Urinary bladder (tissue), 4 donors: Measurements from ENCODE around the gene CMTM2. TPM values are rescaled to one million over a fixed set of nuclear protein-coding genes. Genes with fewer than 3 reads are reported as not detected.

Experiments
- DNase-seq: peaks from one replicate; pipeline ENCODE4 v3.0.0-alpha.2; 2015; ENCODE audit errors: extremely low spot score
- H3K27ac ChIP-seq: one replicate; pipeline ENCODE4 v1.5.1; 2013; ENCODE audit warnings: low read depth, mild to moderate bottlenecking, moderate library complexity
- H3K36me3 ChIP-seq: one replicate; pipeline ENCODE4 v1.6.1; 2013; ENCODE audit warnings: mild to moderate bottlenecking, moderate library complexity; ENCODE audit not compliant: insufficient read depth
- H3K4me1 ChIP-seq: one replicate; pipeline ENCODE4 v1.6.1; 2013; ENCODE audit warnings: mild to moderate bottlenecking, moderate library complexity; ENCODE audit not compliant: insufficient read depth
- H3K4me3 ChIP-seq: one replicate; pipeline ENCODE4 v1.5.1; 2013; ENCODE audit warnings: low read depth, low read length
- WGBS: extraction: QIAGEN DNeasy Blood & Tissue Kit; methylation state at CpG from one replicate; pipeline ENCODE4 v1.1.7; 2013; 5-methylcytosine and 5-hydroxymethylcytosine counted together
- polyA plus RNA-seq: library from polyadenylated mRNA; stranded (reverse); fragments of 200-250 nt; gene quantifications from one replicate; pipeline ENCODE4 v1.2.3, GENCODE V29; 2013
- total RNA-seq: library from RNA; depleted of rRNA; stranded (reverse); fragments of >200 nt; gene quantifications from one replicate; pipeline ENCODE4 v1.2.3, GENCODE V29; 2014
- donor health status: healthy with polysubstance abuse.
- donor health status: healthy.

The CMTM2 gene, protein sequence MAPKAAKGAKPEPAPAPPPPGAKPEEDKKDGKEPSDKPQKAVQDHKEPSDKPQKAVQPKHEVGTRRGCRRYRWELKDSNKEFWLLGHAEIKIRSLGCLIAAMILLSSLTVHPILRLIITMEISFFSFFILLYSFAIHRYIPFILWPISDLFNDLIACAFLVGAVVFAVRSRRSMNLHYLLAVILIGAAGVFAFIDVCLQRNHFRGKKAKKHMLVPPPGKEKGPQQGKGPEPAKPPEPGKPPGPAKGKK
- total RNA-seq (not detected), polyA plus RNA-seq (not detected)

DNA sequence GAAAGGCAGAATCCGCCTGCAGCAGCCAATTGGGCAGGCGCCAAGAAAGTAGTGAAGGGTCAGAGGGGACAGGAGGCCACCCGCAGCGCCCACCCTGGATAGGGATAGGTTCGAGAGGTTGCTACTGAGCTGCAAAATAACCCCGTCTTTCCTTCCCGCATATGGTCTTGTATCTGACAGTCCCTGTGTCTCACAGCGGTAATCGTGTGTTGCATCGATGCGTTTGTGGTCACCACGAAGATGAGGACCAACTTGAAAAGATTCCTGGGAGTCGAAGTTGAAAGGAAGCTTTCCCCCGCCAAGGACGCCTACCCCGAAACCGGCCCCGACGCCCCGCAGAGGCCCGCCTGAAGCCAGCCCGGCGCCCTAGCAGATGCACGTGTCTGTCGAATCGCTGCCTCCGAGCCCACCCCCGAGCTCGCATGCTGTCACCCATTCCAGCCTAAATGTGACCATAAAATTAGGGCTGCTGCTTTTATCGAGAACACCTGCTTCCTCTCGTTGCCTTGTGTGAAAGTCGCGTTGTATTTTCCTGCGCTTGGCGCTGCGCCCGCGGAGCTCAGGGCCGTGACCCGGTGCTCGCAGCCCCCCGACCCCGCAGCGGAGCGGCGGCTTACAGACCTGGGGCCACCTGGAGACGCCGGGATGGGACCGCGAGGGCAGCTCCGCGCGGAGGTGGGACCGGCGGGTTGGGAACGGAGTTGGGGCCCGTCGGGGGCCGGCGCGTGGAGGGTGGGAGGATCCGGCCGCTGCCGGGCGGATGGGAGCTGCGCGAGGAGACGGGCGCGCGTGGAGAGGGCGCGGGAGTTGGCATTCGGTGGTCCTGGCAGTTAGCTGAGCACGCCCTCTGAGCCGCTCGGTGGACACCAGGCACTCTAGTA lies at the start of gene CMTM2:
TSS of gene CMTM2 (plus strand) at position 813 of the 881 bp plus-strand sequence. CDS start 145 bp downstream, outside the sequence.
- no peaks in the 10 kb centered on the region for H3K36me3 ChIP-seq
- peak within 1 kb of the TSS; percentile 19 for H3K4me3 ChIP-seq
- 15% methylated on average over 77 of the region's 77 CpGs for WGBS
- DNase-seq: no peak
- H3K27ac ChIP-seq: no peak within 1 kb of the TSS
- H3K4me1 ChIP-seq: no peaks in the 10 kb centered on the region

DNA sequence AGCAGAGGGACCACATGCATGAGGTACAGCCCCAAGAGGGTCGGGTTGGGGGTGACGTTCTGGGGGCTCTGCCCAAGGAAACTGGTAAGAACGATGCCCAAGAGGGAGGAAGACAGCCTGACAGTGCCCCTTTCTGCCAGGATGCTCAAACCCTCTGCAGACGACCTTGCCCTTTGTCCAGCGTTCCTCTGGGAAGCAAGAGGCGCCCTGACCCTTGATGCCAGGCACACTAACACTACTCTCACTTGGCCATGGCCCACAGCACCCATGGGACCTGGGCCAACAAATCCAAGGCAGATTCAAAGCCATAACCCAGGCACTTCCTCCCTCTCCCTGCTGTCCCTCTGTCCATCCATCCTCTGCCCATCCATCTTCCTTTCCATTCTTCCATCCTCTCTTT lies 49.8 kb upstream of the CMTM2 start:
- DNase-seq: no peak
- 88% methylated on average over 6 of the region's 6 CpGs for WGBS
- H3K36me3 ChIP-seq: peaks cover 2% of the 10 kb centered on the region

GRCh38 chr16:66534376-66534799 lies 44.9 kb upstream of the CMTM2 start:
- Histone ChIP-seq H3K27ac (no peak overlapping the region), H3K36me3 (no peaks in the 10 kb centered on the region), H3K4me3 (no peak overlapping the region), H3K4me1 (no peaks in the 10 kb centered on the region)
- 93% methylated on average over 1 of the region's 1 CpG for WGBS
- no peak for DNase-seq

More for the DNA sequence above, 49.8 kb upstream of the CMTM2 start:
- Histone ChIP-seq H3K4me1 (no peaks in the 10 kb centered on the region), H3K4me3 (no peak overlapping the region), H3K27ac (no peak overlapping the region)

DNA sequence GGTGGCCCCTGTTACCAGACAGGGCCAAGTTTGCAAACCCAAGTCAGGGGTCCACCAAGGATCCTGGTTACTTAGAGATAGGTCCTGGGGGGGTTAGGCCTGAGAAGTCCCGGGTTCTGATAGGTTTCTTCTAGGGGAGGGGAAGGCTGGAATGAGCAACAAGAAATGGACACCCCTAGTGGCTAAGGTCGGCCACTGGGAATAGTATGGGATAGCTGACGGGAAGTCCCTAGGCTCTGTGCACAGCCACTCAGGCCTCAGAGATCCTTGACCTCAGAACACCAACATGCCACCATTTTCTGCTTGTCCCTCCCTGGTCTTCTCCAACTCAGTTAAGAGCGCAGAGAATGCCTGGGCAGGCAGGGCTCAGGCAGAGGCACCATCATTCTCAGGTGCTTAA lies 42.7 kb upstream of the CMTM2 start:
- 90% methylated on average over 4 of the region's 4 CpGs for WGBS
- Histone ChIP-seq H3K27ac (no peak overlapping the region), H3K36me3 (no peaks in the 10 kb centered on the region), H3K4me1 (no peaks in the 10 kb centered on the region), H3K4me3 (no peak overlapping the region)
- no peak for DNase-seq

DNA sequence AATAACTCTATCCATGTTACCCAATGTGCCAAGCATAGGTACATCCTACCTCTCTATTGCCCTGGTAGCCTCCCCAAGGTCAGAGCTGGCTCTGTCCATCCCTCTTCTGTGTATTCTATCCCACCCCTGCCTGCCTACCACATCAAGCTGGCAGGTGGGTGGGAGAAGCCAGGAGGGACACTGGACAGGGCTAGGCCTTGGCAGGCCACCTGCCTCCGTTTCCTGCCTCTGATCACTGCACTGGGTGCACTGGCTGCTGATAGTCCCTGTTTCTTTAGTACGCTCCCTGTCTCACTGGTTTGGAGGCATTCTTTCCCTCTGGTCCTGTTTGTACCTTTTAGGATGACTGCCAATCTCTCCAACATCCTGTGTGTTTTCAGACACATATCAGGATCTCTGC lies 42.0 kb upstream of the CMTM2 start:
- no peak for DNase-seq
- Histone ChIP-seq H3K4me3 (no peak overlapping the region), H3K36me3 (no peaks in the 10 kb centered on the region), H3K27ac (no peak overlapping the region), H3K4me1 (no peaks in the 10 kb centered on the region)
- 97% methylated on average over 2 of the region's 2 CpGs for WGBS

- H3K4me1 ChIP-seq: no peaks in the 10 kb centered on the region
- H3K27ac ChIP-seq: no peak overlapping the region
- H3K36me3 ChIP-seq: no peaks in the 10 kb centered on the region
- 96% methylated on average over 5 of the region's 5 CpGs for WGBS
- DNase-seq: no peak
- no peak overlapping the region for H3K4me3 ChIP-seq
Measured at GRCh38 chr16:66538910-66539309, 40.4 kb upstream of the CMTM2 start.

GRCh38 chr16:66539623-66540469 lies 39.4 kb upstream of the CMTM2 start:
- Histone ChIP-seq H3K4me3 (no peak overlapping the region), H3K36me3 (no peaks in the 10 kb centered on the region), H3K4me1 (no peaks in the 10 kb centered on the region), H3K27ac (no peak overlapping the region)
- 80% methylated on average over 3 of the region's 3 CpGs for WGBS
- no peak for DNase-seq

- Histone ChIP-seq H3K4me1 (no peaks in the 10 kb centered on the region), H3K4me3 (no peak overlapping the region), H3K36me3 (no peaks in the 10 kb centered on the region), H3K27ac (no peak overlapping the region)
- WGBS: 61% methylated on average over 18 of the region's 18 CpGs
- DNase-seq: no peak
Measured at GRCh38 chr16:66541388-66542355, 37.6 kb upstream of the CMTM2 start.

DNA sequence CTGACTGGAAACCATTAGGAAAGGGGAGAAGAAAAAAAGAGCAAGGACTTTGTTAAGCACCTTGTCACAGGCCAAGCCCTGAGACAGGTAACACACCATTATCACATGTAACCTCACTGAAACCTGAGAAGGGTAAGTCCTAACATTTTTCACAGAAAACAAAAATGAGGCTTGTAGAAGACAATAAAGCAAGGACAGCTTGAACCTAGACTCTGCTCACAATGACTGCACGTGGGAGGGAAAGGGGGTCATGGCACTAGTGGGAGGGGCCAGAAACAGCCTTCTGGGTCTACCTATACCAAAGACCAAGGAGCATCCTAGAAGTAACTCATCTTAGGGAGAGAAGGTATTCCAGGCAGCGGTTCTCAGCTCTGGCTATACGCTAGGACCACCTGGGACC lies 36.9 kb upstream of the CMTM2 start:
- Histone ChIP-seq H3K36me3 (no peaks in the 10 kb centered on the region), H3K27ac (no peak overlapping the region), H3K4me1 (no peaks in the 10 kb centered on the region), H3K4me3 (no peak overlapping the region)
- 91% methylated on average over 3 of the region's 3 CpGs for WGBS
- no peak for DNase-seq

DNA sequence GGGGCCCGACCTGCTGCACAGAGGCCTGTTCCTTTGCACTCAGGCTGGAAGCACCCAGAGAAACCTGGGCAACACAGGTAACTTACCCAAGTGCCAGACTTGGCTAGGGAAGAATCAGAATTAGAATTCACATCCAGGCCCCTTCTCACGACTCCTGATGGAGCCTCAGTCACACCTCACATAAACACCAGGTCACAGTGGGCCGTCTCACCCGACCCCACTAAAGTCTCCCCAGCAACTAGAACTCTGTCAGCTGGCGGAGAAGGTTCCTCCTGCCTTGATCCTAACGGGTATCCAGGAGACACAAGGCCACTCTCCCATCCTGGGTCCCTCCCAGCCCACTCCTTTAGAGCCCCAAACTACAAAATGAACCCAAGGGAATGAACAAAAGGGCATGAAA lies 35.7 kb upstream of the CMTM2 start:
- WGBS: 79% methylated on average over 6 of the region's 6 CpGs
- no peak overlapping the region for H3K27ac ChIP-seq
- no peaks in the 10 kb centered on the region for H3K4me1 ChIP-seq
- no peaks in the 10 kb centered on the region for H3K36me3 ChIP-seq
- H3K4me3 ChIP-seq: no peak overlapping the region
- no peak for DNase-seq

GRCh38 chr16:66544016-66544757 lies 35.1 kb upstream of the CMTM2 start:
- 66% methylated on average over 7 of the region's 7 CpGs for WGBS
- no peak for DNase-seq
- Histone ChIP-seq H3K27ac (no peak overlapping the region), H3K36me3 (no peaks in the 10 kb centered on the region), H3K4me3 (no peak overlapping the region), H3K4me1 (no peaks in the 10 kb centered on the region)
